Stimulated activated effector memory CD8-positive, alpha-beta T cell treated with anti-CD3 and anti-CD28 coated beads, Interleukin-12 subunit alpha, Interleukin-12 subunit beta, amount 100 ng/mL, for 72 hours (primary cell): Measurements from ENCODE around the gene RTBDN.
"Not testable (repeated sequence)": the region's sequence is repeated elsewhere in the genome, so short reads cannot be mapped to it uniquely, and the experiment has no call there.

Source experiments
- ATAC-seq: fragments of 150-1000 bp; cut with Tn5 transposase; 2 replicates; pipeline ENCODE4 v1.10.0; 2021
- DNase-seq, 2 donors: peaks; one replicate each; pipeline ENCODE4 v3.0.0; 2021 to 2022; ENCODE audit warnings: low spot score in 2 of 2
- H3K27ac Mint-ChIP-seq: one replicate; pipeline ENCODE4 v1.8.0; 2022; ENCODE audit warnings: mild to moderate bottlenecking, mixed read lengths
- H3K36me3 Mint-ChIP-seq: one replicate; pipeline ENCODE4 v1.8.0; 2022; ENCODE audit warnings: mild to moderate bottlenecking, mixed read lengths
- H3K4me1 Mint-ChIP-seq: one replicate; pipeline ENCODE4 v1.8.0; 2022; ENCODE audit warnings: mixed read lengths
- H3K4me3 Mint-ChIP-seq: one replicate; pipeline ENCODE4 v1.8.0; 2022; ENCODE audit warnings: mild to moderate bottlenecking, mixed read lengths
- H3K9me3 Mint-ChIP-seq: one replicate; pipeline ENCODE4 v1.8.0; 2022; ENCODE audit warnings: mixed read lengths

RTBDN gene

DNA sequence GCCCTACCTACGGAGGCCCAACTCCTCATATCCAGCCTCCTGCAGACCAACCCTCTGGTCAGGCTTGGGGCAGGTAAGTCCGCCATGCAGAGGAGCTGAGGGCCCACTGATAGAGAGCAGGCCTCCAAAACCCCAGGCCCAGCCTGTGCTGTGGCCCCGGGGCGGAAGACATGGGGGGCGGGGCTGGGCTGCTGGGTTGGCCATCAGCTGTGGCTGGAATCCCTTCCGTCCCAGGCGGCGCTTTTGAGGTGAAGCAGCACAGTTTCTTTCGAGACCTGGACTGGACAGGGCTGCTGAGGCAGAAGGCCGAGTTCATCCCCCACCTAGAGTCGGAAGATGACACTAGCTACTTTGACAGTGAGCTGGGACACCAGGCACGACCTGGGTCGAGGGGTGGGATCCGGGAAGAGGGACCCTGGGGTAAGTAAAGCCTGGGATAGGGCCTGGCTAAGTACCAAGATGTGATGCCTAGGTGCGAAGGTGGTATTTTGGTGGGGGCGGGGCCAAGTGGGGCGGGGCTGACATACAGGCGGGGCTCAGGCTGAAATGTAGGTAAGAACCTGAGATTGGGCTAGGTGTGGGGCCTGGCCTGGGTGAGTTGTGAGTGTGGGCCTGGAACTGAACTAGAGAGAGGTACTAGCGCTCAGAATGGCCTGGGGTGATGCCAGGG, 31.5 kb upstream of the RTBDN start:
- no peaks in the 10 kb centered on the region for H3K9me3 Mint-ChIP-seq
- H3K27ac Mint-ChIP-seq: no peak overlapping the region
- no peak overlapping the region for H3K4me3 Mint-ChIP-seq

DNA sequence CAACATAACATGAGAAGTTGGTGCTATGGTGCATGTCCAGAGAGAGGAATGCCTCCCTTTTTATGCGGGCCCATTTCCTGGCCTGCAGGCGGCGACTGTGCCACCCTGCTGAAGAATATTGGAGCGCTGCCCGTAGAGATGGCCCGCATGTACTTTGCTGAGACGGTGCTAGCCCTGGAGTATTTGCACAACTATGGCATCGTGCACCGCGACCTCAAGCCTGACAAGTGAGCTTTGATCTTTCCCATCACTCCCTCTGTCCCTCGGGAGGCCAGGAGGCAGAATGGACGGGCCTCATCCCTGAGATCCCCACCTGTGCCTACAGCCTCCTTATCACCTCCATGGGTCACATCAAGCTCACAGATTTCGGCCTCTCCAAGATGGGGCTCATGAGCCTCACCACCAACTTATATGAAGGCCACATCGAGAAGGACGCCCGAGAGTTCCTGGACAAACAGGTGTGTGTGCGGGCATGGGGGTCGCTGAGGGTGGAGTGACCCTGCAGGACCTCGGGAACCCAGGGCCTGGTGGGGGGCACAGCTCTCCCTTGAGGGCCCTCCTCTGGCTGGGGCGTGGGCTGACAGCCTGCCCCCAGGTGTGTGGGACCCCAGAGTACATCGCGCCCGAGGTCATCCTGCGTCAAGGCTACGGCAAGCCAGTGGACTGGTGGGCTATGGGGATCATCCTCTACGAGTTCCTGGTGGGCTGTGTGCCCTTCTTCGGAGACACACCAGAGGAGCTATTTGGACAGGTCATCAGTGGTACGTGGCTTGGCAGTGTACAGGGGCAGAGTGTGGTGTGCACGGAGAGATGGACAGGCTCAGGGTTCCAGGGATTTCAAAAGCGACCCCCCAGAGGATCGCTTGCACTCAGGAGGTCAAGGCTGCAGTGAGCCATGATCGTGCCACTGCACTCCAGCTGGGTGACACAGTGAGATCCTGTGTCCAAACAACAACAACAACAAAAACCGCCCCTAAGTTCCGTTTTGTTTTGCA, 30.6 kb upstream of the RTBDN start:
- H3K4me3 Mint-ChIP-seq: no peak overlapping the region

More for the DNA sequence above, 31.5 kb upstream of the RTBDN start:
- no peaks in the 10 kb centered on the region for H3K36me3 Mint-ChIP-seq
- DNase-seq: no peak
- peaks cover 13% of the 10 kb centered on the region for H3K4me1 Mint-ChIP-seq
- no peak for ATAC-seq

DNA sequence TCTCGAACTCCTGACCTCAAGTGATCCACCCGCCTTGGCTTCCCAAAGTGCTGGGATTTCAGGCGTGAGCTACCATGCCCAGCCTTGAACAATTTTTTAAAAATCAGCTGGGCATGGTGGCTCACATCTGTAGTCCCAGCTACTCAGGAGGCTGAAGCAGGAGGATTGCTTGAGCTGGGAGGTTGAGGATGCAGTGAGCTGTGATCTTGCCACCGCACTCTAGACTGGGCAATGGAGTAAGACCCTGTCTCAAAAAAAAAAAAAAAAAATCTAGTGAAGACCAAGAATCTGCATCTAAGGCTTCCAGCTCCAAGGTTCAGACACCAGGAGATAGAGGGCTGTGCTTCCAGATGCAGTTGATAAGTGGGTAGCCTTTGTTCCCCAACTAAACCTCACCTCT, 29.8 kb upstream of the RTBDN start:
- H3K4me3 Mint-ChIP-seq: no peak overlapping the region
- DNase-seq (no peak), ATAC-seq (no peak)
- H3K27ac Mint-ChIP-seq: no peak overlapping the region
- peaks cover 13% of the 10 kb centered on the region for H3K4me1 Mint-ChIP-seq
- no peaks in the 10 kb centered on the region for H3K36me3 Mint-ChIP-seq
- no peaks in the 10 kb centered on the region for H3K9me3 Mint-ChIP-seq

More for the DNA sequence above, 30.6 kb upstream of the RTBDN start:
- ATAC-seq (no peak), DNase-seq (no peak)
- H3K9me3 Mint-ChIP-seq: no peaks in the 10 kb centered on the region
- H3K36me3 Mint-ChIP-seq: no peaks in the 10 kb centered on the region
- H3K4me1 Mint-ChIP-seq: peaks cover 13% of the 10 kb centered on the region
- no peak overlapping the region for H3K27ac Mint-ChIP-seq

DNA sequence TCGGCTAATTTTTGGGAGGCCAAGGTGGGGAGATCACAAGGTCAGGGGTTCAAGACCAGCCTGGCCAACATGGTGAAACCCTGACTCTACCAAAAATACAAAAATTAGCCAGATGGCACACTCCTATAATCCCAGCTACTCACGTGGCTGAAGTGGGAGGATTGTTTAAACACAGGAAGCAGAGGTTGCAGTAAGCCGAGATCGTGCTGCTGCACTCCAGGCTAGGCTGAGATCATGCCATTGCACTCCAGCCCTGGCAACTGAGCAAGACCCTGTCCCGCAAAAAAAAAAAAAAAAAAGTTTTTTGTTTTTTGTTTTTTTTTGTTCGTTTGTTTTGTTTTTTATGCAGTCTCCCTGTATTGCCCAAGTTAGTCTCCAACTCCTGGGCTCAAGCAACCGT, 25.2 kb upstream of the RTBDN start:
- H3K4me3 Mint-ChIP-seq: no peak overlapping the region
- no peak overlapping the region for H3K27ac Mint-ChIP-seq
- no peak for ATAC-seq
- peaks cover 2% of the 10 kb centered on the region for H3K9me3 Mint-ChIP-seq
- no peaks in the 10 kb centered on the region for H3K36me3 Mint-ChIP-seq
- no peak for DNase-seq
- H3K4me1 Mint-ChIP-seq: no peaks in the 10 kb centered on the region

DNA sequence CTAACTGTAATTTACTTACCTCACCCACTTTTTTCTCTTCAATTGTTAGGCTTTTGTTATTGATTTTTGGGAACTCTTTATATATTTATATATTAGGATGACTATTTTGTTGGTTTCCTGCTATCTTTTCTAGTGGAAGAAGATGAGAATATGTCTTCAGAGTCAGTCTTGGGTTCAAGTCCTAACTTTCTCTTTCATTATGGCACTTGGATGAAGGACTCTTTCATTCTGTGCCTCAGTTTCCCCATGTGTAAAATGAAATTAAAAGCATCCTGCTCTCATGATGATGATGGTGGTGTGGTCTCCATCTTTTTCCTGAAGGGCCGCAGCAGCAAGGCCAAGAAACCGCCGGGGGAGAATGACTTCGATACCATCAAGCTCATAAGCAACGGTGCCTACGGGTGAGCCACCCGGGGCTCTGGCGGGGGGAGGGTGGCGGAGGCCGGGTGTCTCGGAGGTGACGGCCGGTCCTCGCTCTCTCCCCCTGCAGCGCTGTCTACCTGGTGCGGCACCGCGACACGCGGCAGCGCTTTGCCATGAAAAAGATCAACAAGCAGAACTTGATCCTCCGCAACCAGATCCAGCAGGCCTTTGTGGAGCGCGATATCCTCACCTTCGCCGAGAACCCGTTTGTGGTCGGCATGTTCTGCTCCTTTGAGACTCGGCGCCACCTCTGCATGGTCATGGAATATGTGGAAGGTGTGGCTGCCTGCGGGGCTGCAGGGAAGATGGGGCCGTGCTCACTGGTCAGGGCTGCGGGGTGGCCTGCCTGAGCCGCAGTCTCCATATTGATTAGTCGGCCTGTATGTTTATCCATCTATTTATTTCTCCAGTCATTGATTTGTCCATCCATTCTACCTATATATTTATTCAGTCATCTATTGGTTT, 23.9 kb upstream of the RTBDN start:
- no peak overlapping the region for H3K4me3 Mint-ChIP-seq
- H3K27ac Mint-ChIP-seq: no peak overlapping the region
- peaks cover 2% of the 10 kb centered on the region for H3K9me3 Mint-ChIP-seq
- ATAC-seq: no peak
- DNase-seq: no peak
- no peaks in the 10 kb centered on the region for H3K36me3 Mint-ChIP-seq
- no peaks in the 10 kb centered on the region for H3K4me1 Mint-ChIP-seq

DNA sequence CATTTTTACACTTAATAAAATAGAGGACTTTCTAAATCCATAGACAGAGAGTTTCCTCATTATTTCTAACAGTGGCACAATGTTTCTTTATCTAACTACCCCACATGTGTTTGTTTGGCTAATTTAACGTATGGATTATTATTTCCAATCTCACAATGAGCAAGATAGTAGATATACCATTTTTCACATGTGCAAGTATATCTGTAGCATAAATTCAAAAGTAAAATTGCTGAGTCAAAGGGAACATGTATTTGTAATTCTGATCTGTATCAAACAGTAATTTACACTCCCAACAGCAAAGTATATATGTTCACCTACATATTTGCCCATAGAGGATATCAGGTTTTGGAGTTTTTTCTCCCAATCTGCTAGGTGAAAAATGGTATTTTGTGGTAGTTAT, 22.3 kb upstream of the RTBDN start:
- Mint-ChIP-seq H3K36me3 (no peaks in the 10 kb centered on the region), H3K4me3 (no peak overlapping the region), H3K27ac (no peak overlapping the region), H3K9me3 (peaks cover 2% of the 10 kb centered on the region), H3K4me1 (no peaks in the 10 kb centered on the region)
- no peak for DNase-seq
- ATAC-seq: no peak

DNA sequence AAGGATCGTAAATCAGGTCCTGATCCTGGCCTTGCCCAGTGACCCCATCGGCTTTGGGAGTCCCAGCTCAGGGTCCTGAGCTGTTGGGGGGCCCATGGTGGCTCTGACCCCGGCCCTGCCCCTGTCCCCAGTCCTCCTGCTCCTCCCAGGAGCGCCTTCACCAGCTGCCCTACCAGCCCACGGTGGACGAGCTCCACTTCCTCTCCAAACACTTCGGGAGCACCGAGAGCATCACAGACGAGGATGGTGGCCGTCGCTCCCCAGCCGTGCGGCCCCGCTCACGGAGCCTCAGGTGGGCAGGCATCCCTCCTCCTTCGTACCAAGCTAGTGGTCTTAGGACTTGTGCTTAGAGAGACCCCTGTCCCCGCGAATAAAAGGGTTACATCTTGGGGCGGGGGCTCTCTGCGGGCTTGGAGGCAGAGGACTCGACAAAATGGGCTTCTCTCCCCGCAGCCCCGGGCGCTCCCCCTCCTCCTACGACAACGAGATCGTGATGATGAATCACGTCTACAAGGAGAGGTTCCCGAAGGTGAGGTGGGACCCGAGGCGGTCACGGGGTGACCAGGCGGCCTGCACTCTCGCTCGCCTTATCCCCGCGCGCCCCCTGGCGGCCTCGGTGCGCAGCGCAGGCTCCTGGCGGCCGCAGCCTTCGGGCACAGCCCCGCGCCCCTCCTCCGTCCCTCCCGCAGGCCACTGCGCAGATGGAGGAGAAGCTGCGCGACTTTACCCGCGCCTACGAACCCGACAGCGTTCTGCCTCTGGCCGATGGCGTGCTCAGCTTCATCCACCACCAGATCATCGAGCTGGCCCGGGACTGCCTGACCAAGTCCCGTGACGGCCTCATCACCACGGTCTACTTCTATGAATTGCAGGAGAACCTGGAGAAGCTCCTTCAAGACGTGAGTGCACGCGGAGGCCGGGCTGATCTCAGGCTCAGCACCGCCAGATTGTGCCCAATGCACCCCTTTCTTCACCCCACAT, 13.1 kb upstream of the RTBDN start:
- H3K9me3 Mint-ChIP-seq: no peaks in the 10 kb centered on the region
- peak overlapping the region; percentile 68 for H3K4me3 Mint-ChIP-seq
- H3K4me1 Mint-ChIP-seq: peaks cover 9% of the 10 kb centered on the region
- no peaks in the 10 kb centered on the region for H3K36me3 Mint-ChIP-seq
- peak; percentile 97 to 99 for DNase-seq
- H3K27ac Mint-ChIP-seq: peak overlapping the region; percentile 32
- ATAC-seq: peak; percentile 97

DNA sequence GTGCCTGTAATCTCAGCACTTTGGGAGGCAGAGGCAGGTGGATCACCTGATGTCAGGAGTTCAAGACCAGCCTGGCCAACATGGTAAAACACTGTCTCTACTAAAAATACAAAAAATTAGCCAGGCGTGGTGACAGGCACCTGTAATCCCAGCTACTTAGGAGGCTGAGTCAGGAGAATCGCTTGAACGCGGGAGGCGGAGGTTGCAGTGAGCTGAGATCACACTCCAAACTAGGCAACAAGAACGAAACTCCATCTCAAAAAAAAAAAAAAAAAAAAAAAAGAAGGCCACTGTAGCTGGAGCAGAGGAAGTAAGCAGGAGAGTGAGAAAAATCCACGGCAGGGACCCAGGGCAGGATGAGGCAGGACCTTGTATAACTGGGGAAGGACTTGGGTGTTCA, 12.2 kb upstream of the RTBDN start:
- DNase-seq, ATAC-seq, H3K36me3 Mint-ChIP-seq, H3K27ac Mint-ChIP-seq, H3K9me3 Mint-ChIP-seq: not testable (repeated sequence)
- Mint-ChIP-seq H3K4me1 (peaks cover 12% of the 10 kb centered on the region), H3K4me3 (peak overlapping the region; percentile 68)

DNA sequence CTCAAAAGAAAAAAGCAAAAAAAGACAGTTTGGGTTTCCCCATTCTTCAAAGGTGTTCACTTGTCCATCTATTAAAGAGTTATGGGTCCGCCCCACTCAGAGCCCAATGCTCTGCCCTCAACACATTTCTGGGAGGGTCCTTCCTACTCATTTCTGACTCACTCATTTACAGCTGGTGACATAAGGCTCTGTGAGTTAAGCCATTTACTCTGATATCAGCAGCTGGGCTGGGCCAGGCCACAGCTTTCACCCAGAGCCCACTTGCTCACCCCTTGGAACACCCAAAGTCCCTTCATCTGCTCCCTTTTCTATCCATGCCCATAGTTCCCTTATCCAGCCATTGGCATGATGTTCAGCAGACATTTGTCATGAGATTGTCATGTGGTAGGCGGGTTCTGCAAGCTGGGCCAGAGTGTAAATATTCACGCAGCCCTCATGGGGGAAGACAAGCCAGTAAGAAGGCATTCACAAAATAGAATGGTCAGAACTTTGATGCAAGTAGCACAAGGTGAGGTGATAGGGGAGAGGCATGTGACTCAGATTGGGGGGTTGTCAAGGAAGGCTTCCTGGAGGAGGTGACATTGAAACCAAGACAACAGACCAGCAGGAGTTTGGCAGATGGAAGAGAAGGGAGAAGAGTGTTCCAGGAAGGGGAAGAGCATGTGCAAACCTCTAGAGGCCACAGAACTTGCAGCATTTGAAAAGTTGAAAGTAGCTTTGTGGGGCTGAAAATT, 9.8 kb upstream of the RTBDN start:
- Mint-ChIP-seq H3K9me3 (no peaks in the 10 kb centered on the region), H3K4me1 (peaks cover 35% of the 10 kb centered on the region), H3K4me3 (no peak overlapping the region), H3K36me3 (no peaks in the 10 kb centered on the region), H3K27ac (peak overlapping the region; percentile 6)
- ATAC-seq (no peak), DNase-seq (no peak)

DNA sequence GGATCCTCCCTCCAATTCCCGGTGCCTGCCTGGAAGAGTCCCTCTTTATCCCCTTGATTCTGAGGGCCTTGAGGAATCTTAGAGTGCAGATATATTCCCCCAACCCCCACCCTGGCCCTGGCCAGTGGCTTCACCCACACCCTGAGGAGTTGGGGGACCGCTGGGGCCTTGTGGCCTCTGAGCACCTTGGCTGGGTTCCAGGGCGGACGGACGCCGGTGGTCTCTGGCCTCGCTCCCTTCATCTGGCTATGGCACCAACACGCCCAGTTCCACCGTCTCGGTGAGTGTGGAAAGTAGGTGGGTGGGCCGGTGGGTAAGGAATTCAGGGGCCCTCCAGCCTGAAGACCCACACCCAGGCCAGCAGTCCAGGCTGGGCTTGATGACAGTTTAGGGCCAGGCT, 8.9 kb upstream of the RTBDN start:
- Mint-ChIP-seq H3K27ac (no peak overlapping the region), H3K4me1 (peaks cover 39% of the 10 kb centered on the region), H3K36me3 (no peaks in the 10 kb centered on the region), H3K9me3 (no peaks in the 10 kb centered on the region), H3K4me3 (no peak overlapping the region)
- DNase-seq (no peak), ATAC-seq (no peak)

DNA sequence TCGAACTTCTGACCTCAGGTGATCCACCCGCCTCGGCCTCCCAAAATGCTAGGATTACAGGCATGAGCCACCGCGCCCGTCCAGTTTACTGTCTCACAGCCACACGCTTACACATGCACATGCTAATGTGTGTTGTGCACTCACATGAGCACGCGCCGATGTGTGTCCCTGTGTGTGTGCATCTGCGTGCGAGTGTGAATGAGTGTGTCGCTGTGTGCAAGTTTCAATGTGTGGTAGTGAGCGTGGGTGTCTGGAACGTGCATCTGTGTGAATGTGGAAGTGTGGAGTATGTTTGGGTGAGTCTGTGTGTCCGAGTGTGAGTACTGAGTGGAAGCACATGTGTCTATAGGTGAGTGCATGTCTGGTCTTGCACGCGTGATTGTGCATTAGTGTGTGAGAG, 8.1 kb upstream of the RTBDN start:
- DNase-seq: no peak
- Mint-ChIP-seq H3K36me3 (no peaks in the 10 kb centered on the region), H3K27ac (no peak overlapping the region), H3K9me3 (no peaks in the 10 kb centered on the region), H3K4me3 (no peak overlapping the region), H3K4me1 (peaks cover 39% of the 10 kb centered on the region)
- ATAC-seq: no peak

DNA sequence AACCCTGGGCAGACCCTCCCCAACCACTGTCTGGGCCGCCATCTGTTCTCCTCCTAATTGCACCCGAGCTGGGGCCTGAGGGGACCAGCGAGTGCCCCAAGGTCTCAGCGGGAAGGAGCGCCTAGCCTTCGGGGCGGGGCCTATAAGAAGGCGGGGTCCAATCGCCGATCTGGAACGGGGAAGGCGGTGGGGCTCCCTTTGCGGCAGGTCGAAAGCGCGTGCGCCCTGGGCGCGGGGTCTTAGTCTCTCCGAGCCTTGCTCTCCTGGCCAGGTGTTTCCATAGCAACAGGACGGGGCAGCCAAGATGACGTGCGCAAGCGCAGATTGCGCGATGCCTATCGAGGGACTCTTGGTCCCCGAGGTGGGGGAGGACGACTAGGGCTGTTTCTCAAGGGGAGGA, 6.7 kb upstream of the RTBDN start:
- no peak overlapping the region for H3K27ac Mint-ChIP-seq
- peak in 1 of 2 donors; percentile 60 for DNase-seq
- H3K4me3 Mint-ChIP-seq: peak overlapping the region; percentile 36
- ATAC-seq: no peak
- H3K9me3 Mint-ChIP-seq: no peaks in the 10 kb centered on the region
- peaks cover 39% of the 10 kb centered on the region for H3K4me1 Mint-ChIP-seq
- H3K36me3 Mint-ChIP-seq: no peaks in the 10 kb centered on the region

DNA sequence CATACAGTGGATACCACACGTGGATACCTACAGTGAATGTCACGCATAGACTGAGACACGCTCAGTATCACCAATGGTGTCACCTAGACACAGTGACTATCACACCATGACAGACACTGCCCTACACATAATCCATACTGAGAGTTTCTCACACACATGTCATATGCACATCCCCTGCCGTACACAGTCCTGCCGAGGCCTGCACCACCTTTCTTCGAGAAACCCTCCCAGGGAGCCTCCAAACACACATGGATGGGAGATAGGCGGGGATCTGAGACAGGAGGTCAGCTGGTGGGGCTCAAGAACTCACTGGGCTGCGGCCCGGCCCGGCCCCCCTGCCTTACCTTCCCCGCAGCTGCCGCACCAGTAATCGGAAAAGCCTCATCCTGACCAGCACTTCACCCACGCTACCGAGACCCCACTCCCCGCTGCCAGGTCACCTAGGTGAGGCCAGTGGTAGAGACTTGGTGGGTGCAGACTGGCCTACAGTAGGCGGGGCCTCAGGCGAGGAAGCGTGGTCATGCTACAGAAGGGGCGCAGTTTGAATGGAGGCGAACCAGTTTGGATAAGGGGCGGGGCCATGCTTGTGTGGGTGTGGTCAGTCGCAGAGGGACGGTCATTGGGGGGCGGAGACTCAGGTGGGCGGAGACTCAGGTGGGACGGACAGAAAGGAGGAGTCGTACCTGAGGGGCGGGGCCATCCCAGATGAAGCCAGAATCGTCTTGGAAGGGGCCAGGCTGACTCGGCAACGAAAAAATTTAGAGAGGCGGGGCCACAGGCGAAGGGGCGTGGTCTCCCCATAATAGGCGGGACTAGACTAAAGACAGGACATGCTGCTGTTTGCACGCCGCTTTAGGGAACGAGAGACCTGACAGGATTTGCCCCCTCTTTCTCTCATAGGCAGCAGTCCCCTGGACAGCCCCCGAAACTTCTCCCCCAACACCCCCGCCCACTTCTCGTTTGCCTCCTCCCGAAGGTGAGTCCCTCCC, 6.0 kb upstream of the RTBDN start:
- ATAC-seq (peak; percentile 22), DNase-seq (peak; percentile 32 to 82)
- Mint-ChIP-seq H3K36me3 (no peaks in the 10 kb centered on the region), H3K9me3 (no peaks in the 10 kb centered on the region), H3K27ac (no peak overlapping the region), H3K4me3 (peak overlapping the region; percentile 36), H3K4me1 (peaks cover 39% of the 10 kb centered on the region)
